Right hindlimb (tissue), 1 donor: Measurements from ENCODE around the gene TMEM145.
"Not testable (repeated sequence)": the region's sequence is repeated elsewhere in the genome, so short reads cannot be mapped to it uniquely, and the experiment has no call there.

Experiments
- DNase-seq: peaks from one replicate; pipeline ENCODE4 v3.0.0-alpha.2; 2018

The TMEM145 gene

DNA sequence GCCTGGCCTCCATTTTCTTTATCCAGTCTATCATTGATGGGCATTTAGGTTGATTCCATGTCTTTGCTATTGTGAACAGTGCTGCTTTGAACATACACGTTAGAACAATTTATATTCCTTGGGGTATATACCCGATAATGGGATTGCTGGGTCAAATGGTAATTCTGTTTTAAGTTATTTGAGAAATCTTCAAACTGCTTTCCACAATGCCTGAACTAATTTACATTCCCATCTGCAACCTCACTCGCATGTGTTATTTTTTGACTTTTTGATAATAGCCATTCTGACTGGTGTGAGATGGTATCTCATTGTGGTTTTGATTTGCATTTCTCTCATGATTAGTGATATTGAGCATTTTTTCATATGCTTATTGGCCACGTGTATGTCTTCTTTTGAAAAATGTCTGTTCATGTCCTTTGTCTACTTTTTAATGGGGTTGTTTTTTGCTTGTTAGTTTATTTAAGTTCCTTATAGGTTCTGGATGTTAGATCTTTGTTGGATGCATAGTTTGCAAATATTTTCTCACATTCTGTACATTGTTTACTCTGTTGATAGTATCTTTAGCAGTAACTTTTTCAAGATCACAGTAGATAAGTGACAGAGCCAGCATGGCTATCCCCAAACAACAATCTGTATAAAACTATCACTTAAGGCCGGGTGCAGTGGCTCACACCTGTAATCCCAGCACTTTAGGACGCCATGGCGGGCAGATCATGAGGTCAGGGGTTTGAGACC, 26.2 kb downstream of the TMEM145 start:
- not testable (repeated sequence) for DNase-seq

DNA sequence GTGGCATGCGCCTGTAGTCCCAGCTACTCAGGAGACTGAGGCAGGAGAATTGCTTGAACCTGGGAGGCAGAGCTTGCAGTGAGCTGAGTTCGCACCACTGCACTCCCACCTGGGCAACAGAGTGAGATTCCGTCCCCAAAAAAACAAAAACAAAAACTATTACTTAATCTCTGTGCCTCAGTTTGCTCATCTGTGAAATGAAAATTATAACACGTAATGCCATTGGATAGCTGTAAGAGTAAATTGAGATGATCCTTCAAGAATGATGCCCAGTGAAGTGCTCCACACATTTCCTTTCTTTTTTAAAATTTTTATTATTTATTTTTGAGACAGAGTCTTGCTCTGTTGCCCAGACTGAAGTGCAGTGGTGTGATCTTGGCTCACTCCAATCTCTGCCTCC, 26.8 kb downstream of the TMEM145 start:
- DNase-seq, result not testable (repeated sequence)

DNA sequence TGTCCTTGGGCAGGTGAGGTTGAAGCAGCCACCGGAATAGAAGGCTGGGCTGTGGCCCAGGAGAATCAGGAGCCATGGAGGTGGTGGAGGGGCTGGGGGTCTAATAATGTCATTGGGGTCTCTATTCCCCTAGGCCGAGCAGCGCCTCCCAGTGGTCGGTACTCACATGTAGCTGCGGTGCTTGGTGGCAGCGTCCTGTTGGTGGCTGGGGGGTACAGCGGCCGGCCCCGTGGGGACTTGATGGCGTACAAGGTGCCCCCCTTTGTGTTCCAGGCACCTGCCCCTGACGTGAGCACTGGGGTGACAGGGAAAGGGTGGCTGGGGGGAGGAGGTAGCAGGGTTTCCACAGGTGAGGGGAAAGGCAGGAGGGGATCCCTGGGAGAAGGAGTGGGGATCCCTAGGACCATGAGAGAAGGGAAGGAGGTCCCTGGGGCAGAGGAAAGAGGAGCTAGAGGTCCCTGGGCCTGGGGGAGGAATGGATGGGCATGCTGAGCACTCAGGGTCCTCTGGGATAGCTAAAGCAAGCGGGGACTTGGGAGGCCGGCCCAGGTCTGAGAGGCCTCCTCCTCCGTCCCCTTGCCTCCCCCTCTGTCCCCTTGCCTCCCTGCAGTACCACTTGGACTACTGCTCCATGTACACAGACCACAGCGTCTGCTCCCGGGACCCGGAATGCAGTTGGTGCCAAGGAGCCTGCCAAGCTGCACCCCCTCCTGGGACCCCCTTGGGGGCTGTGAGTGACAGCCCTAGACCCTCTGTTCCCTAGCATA, 30.4 kb downstream of the TMEM145 start:
- no peak for DNase-seq

DNA sequence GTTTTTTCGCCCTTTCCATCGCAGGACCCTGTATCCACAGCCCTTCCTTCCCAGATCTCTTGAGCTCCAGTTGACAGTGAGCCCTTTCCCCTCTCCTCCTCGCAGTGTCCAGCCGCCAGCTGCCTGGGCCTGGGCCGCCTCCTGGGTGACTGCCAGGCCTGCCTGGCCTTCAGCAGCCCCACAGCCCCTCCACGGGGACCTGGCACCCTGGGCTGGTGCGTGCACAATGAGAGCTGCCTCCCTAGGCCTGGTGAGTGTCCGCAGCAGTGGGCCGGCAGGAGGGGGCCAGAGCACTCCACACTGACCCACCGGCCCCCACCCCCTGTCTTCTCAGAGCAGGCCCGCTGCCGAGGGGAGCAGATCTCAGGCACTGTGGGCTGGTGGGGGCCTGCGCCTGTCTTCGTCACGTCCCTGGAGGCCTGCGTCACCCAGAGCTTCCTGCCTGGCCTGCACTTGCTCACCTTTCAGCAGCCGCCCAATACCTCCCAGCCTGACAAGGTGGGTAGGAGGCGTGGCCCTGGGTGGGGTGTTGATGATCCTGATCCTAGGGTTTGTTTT, 31.3 kb downstream of the TMEM145 start:
- no peak for DNase-seq

DNA sequence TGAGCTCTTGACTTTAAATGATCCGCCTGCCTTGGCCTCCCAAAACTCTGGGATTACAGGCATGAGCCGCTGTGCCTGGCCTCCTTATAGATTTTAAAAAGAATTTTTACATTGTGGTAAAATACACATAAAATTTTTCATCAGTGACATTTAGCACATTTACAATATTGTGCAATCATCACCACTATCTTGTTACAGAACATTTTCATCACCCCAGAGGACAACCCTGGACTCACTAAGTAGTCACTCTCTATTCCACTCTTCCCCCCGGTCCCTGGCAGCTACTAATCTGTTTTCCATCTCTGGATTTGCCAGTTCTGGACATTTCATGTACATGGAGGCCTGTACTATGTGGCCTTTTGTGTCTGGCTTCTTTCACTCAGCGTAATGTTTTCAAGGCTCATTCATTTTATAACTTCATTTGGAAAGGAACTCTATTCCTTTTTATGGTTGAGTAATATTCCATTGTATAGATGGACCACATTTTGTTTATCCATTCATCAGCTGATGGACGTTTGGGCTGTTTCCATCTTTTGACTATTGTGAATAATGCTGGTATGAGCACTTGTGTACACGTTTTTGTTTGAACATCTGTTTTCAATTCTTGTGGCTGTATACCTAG, 32.2 kb downstream of the TMEM145 start:
- DNase-seq, result no peak

DNA sequence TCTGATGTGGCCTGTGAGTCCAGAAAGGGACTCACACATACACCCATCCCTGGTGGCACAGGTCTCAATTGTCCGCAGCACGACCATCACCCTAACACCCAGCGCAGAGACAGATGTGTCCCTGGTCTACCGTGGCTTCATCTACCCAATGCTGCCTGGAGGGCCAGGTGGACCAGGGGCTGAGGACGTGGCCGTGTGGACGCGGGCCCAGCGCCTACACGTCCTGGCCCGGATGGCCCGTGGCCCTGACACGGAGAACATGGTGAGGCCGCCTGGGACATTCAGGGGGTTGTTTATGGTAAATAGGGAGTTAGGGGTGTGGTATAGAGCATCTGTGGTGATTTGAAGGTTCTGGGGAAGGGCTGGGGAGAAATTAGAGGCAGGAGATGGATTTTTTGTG, 35.1 kb downstream of the TMEM145 start:
- DNase-seq, result no peak

DNA sequence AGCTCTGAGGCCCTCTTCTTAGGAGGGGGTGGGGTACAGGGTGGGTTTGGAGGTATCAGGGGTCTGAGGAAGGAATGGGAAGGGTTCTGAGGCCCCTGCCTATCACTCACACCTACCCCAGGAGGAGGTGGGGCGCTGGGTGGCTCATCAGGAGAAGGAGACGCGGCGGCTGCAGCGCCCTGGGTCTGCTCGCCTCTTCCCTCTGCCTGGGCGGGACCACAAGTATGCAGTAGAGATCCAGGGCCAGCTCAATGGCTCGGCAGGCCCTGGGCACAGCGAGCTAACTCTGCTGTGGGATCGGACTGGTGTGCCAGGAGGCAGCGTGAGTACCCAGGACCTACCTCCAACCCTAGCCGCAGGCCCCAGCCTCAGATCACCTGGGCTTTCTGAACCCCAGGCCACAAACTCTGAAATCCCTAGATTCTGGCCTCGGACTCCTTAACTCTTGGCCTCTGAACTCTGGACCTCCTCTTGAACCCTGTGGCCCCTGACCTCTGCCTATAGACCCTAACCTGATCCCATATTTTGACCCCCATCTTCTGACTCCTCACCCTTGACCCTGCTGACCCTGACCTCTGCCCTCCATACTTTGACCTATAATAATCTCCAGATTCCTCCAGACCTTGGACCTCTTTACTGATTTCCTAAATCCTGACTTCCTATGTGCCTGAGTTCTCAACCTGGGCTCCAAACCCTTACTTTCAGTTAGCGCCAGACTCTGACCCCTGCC, 36.4 kb downstream of the TMEM145 start:
- no peak for DNase-seq

DNA sequence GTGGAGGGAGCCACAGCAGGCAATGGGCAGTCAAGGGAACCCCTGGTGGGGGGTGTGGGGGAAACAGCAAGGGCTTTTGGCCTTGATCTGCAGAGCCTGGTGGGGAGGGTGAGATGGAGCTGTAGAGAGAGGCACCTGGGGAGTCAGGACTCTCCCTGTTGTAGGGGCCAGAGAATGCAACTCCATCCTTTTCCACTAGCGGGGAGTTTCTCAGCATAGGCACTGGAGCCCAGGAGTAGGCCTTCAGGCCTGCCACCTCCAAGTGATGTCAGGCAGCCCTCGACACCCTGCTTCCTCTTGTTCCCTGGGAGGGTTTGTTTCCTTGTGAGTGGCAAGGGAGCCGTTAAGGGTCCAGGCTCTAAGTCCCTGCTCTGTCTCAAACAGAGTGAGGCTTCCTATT, 37.3 kb downstream of the TMEM145 start:
- DNase-seq, result no peak

DNA sequence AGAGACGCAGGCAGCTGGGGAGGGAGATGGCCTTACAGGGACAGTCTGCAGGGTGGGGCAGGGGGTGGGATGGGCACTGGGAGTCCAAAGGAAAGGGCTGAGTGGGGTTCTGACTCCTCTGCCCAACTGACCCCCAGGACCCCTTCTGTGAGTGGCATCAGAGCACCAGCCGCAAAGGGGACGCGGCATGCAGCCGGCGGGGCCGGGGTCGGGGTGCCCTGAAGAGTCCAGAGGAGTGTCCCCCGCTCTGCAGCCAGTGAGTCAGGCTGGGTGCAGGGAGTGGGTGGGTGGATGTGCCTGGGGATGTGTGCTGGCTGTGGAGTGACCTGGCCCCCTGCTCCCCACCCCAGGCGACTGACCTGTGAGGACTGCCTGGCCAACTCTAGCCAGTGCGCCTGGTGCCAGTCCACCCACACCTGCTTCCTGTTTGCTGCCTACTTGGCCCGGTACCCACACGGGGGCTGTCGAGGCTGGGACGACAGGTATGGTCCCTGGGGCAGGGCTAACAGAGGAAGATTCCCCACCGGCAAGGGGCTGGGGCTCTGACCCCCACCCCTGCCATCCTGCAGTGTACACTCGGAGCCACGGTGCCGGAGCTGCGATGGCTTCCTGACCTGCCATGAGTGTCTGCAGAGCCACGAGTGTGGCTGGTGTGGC, 38.1 kb downstream of the TMEM145 start:
- no peak for DNase-seq

DNA sequence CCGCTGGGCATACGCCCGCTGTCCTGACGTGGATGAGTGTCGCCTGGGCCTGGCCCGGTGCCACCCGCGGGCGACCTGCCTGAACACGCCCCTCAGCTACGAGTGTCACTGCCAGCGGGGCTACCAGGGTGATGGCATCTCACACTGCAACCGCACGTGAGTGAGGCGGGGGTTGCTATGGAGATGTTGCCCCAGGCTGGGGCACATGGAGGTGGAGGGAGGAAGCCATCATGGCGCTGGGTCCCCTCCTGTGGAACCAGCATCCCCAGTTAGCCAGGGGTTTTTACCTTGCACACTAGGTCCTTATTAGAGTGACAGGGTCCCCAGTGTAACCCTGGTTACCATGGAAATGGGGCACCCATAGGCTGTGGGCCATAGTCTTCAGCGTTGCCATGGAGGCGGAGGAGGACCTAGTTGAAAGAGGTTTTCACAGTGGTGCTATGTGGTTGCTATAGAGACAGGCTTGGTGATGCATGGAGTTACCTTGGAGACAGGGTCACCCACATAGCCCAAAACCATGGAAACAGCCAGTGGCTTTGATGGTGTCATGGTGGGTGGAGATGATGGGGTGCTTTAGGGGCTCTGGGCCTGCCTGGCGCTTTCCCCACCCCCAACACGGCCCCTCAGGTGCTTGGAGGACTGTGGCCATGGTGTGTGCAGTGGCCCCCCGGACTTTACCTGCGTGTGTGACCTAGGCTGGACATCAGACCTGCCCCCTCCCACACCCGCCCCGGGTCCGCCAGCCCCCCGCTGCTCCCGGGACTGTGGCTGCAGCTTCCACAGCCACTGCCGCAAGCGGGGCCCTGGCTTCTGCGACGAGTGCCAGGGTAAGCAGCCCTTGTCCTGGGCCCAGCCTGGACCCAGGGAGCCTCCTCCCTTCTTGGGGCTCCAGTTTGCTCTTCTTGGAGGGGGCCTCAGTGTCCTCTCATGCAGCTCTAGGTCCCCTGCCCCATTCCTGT, 39.5 kb downstream of the TMEM145 start:
- DNase-seq, result no peak

DNA sequence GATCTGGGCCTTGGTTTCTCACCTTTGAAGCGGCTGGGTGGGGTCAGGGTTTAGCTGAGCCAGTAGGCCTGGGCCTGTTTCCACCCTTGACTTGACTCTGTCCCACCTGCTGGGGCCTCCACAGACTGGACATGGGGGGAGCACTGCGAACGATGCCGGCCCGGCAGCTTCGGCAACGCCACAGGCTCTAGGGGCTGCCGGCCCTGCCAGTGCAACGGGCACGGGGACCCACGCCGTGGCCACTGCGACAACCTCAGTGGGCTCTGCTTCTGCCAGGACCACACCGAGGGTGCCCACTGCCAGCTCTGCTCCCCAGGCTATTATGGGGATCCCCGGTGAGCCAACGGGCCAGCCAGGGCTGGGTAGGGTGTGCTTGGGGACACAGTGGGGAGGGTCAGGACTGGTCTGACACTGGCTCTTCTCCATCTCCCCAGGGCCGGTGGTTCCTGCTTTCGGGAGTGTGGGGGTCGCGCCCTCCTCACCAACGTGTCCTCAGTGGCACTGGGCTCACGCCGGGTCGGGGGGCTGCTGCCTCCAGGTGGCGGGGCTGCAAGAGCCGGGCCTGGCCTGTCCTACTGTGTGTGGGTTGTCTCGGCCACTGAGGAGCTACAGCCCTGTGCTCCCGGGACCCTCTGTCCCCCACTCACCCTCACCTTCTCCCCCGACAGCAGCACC, 40.4 kb downstream of the TMEM145 start:
- DNase-seq, result no peak

DNA sequence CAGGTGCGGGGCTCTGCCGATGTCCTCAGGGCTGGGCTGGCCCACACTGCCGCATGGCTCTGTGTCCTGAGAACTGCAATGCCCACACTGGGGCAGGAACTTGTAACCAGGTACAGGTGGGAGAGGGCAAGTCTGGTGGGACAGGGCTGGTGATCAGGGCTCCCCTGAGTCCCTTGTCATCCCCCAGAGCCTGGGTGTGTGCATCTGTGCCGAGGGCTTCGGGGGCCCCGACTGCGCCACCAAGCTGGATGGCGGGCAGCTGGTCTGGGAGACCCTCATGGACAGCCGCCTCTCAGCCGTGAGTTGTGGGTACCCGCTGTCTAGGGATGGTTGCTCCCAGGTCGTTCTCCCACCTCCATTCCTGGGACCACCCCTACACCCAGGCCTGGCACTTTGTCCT, 42.8 kb downstream of the TMEM145 start:
- DNase-seq, result no peak

DNA sequence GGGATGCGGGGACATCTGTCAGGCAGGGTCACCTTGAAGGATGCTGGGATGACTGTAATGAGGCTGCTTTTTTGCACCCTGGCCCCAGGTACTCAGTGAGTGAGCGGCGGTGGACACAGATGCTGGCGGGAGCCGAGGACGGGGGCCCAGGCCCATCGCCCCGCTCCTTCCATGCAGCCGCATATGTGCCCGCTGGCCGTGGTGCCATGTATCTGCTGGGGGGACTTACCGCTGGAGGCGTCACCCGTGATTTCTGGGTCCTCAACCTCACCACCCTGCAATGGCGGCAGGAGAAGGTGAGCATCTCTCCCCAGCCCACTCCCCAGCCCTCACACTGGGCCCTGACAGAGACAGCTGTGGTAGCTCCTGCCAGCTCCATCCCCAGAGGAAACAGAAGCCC, 43.6 kb downstream of the TMEM145 start:
- no peak for DNase-seq

DNA sequence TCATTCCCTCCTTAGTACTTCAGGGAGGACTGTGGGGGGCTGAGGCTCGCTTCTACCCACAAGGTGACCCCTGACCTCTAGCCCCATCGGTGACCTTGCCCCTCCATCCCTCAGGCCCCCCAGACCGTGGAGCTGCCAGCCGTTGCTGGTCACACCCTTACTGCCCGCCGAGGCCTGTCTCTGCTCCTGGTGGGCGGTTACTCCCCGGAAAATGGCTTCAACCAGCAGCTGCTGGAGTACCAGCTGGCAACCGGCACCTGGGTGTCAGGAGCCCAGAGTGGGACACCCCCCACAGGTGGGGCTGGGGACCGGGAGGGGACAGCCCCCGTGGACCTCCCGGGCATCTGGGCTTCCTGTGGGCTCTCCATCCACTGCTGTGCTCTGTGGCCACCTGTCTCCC, 44.2 kb downstream of the TMEM145 start:
- DNase-seq, result no peak

DNA sequence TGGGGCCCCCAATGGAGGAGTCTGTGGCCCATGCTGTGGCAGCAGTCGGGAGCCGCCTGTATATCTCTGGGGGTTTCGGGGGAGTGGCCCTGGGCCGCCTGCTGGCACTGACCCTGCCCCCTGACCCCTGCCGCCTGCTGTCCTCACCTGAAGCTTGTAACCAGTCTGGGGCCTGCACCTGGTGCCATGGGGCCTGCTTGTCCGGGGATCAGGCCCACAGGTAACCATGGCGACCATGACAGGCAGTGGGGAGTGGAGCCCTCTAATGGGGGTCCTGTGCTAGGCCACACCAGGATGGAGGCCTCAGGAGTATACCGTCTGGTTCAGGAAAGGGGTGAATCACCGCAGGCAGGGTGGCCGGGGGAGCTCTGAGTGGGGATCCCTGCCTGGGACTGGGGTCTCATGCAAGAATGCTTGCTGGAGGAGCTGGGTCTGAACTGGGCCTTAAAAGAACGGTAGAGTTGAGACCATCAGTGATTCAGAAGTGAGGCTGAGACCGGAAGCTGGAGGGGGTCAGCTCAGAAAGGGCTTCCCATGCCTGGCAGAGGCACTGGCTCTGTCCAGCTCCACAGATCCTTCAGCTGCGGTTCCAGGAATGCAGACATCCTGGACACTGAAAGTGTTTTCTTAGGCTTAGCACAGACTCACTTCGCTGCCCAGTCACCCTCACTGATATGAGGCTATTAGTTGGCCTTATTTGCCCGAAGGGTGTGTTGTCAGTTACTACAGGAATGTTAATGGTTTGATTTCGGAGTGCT, 47.9 kb downstream of the TMEM145 start:
- no peak for DNase-seq

DNA sequence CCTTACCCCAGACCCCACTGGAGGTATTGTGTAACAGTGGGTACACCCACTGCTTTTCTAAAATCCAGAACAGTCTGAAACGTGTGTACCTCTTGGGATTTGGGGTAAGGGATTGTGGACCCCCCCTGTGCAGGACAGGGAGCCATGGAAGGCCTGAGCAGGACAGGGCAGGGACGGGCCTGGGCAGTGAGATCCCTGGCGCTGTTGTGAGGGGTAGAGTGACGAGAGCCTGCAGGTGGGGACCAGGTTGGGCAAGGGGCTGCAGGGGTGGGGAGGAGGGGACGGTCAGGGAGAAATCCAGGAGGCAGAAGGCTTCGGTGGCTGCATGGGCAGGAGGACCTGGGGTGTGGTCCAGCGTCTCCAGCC, 48.4 kb downstream of the TMEM145 start:
- no peak for DNase-seq

DNA sequence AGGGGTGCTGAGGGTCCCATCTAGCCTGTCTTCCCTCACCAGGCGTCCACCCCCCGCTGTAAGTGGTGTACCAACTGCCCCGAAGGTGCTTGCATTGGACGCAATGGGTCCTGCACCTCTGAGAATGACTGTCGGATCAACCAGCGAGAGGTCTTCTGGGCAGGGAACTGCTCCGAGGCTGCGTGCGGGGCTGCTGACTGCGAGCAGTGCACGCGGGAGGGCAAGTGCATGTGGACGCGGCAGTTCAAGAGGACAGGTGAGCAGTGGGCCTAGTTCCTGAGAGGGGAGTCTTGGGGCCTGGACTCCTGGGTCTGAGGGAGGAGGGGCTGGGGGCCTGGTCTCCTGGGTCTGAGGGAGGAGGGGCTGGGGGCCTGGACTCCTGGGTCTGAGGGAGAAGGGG, 49.2 kb downstream of the TMEM145 start:
- DNase-seq, result no peak

DNA sequence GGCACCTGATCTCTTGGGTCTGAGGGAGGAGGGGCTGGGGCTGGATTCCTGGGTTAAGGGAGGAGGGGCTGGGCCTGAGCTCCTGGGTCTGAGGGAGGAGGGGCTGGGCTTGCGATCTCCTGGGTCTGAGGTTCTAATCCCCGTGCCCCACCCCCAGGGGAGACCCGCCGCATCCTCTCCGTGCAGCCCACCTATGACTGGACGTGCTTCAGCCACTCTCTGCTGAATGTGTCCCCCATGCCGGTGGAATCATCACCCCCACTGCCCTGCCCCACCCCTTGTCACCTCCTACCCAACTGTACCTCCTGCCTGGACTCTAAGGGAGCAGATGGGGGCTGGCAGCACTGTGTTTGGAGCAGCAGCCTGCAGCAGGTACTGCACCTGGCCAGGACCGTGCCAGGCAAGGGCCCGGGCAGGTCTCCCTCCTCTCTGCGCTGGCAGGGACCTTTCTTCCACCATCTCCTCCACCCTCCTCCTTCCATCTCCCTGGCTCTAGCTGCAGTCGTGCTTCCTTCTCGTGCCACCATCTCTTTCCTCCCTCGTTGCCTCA, 49.9 kb downstream of the TMEM145 start:
- DNase-seq, result no peak

DNA sequence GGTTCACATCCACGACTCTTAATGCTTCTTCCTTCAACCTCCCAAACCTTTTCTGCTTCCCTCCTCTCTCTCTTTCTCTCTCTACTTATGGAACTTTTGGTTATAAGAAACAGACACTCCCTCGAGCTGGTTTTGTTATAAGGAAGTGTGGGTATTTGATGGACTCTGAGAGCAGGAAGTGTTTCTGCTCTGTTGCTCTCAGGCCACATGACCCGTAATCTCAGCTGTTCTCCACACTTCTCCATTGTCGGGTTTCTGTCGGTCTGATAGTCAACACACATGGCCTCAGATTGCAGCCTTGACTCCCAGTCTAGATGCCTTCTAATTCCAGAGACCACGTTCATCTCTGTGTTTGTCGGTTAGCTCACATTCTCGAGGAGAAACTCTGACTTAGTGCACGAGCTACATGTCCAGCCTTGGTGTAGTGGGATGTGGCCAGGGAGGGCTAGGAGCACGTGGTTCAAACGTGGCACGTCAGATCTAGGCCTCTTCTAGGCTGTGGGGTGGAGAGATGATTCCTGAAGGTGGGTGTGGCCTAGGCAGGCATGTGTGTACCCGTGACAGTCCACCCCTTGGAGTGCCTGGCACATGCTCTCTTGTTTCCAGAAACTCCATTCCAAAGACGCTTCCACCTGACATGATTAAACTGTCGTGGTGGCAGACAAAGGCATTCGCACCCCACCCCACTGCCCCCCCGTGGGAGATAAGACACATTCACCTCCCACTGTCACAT, 50.7 kb downstream of the TMEM145 start:
- DNase-seq, result no peak
